ENCODE results near the gene ARHGEF33.

Gene ARHGEF33

GRCh38 chr2:38959466-38959865, 69.8 kb downstream of the ARHGEF33 start:
- peak in 1 of 58 donors; percentile 8 for DNase-seq

DNA sequence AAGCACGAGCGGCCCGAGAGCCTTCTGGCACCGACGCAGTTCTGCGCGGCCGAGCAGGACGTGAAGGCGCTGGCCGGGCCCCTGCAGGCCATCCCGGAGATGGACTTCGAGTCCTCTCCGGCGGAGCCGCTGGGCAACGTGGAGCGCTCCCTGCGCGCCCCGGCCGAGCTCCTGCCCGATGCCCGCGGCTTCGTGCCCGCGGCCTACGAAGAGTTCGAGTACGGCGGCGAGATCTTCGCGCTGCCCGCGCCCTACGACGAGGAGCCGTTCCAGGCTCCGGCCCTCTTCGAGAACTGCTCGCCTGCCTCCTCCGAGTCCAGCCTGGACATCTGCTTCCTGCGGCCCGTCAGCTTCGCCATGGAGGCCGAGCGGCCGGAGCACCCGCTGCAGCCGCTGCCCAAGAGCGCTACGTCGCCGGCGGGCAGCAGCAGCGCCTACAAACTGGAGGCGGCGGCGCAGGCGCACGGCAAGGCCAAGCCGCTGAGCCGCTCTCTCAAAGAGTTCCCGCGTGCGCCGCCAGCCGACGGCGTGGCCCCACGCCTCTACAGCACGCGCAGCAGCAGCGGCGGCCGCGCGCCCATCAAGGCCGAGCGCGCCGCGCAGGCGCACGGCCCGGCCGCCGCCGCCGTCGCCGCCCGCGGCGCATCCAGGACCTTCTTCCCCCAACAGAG, 70.4 kb downstream of the ARHGEF33 start:
- peak in 39 of 58 donors; percentile 5 to 64 (median 27) for DNase-seq

- DNase-seq, result peak in 4 of 58 donors; percentile 24 to 51 (median 35)
Observed at GRCh38 chr2:38960609-38961320, 71.1 kb downstream of the ARHGEF33 start.

DNA sequence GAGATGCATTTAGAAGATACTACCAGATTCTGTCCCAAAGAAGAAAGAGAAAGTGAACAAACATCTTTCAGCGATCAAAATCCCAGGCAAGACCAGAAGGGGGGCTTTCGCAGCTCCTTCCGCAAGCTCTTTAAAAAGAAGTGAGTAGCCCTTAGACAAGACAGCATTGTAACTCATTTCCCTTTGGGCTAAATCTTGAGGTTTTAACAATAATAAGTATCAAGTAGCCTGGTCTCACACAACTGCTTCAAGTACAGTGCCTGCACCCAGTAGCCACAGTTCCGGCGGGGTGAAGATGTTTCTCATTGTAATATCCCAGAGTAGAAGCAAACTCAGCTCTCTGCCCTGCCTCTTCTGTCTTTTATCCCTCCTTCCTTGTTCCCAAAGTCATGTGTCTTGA, 76.3 kb downstream of the ARHGEF33 start:
- DNase-seq, result no peak

DNA sequence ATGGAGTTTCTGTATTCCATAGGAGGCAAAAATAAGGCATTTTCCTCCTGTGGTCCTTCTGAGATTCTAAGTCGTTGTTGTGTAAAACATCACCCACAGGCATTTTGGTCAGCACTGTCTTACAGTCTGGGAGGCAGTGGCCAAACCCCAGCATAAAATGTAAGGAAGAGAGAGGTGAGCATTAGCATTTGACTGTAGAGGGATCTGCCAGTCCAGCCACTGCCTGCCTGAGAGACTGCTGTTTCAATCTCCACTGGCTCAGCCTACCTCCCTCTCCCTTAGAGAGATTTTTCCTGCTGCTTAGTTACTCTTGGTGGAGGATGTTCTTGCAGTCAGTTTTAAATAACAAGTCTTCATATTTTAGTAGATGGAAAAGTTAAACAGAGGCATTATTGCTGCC, 77.0 kb downstream of the ARHGEF33 start:
- DNase-seq, result no peak

DNA sequence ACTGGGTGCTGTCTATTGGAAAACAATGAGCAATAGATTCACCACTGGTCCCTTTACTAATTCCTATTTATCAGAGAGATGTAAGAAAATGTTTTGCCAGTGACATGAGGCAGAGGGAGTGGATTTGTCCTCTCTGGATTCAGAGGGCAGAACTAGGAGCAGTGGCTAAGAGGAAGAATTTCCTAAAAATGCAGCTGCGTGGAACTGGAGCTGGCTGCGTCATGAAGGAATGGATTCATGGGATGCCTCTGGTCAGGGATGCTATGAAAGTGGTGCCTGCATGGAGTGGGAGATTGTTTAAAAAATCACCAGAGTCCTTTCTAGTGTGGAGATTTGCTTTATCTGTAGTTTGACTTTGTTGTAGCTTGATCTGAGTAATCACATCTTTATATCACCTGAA, 78.3 kb downstream of the ARHGEF33 start:
- no peak for DNase-seq

- DNase-seq, result no peak
Observed at GRCh38 chr2:38971377-38971776, 81.7 kb downstream of the ARHGEF33 start.

- DNase-seq, result no peak
Observed at GRCh38 chr2:38973266-38973665, 83.6 kb downstream of the ARHGEF33 start.

- no peak for DNase-seq
Observed at GRCh38 chr2:38975042-38975441, 85.4 kb downstream of the ARHGEF33 start.

DNA sequence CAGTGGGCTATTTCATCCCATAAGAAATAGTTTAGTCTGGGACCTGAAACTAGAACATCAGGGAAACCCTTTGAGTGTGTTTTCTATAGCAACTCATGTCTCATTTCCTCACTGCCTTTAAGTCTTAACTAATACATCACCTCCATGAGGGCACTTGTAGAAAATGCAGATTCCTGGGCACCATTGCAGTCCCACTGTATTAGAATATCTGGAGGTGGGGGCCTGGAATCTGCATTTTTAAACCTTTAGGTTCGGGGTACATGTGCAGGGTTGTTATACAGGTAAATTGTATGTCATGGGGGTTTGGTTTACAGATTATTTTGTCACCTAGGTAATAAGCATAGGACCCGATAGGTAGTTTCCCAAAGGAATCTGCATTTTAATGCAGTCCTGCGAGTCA, 87.4 kb downstream of the ARHGEF33 start:
- DNase-seq, result no peak

GRCh38 chr2:38978296-38978903, 88.7 kb downstream of the ARHGEF33 start:
- DNase-seq, result peak in 2 of 58 donors; percentile 10 to 13

GRCh38 chr2:38978908-38979307, 89.2 kb downstream of the ARHGEF33 start:
- DNase-seq, result no peak

GRCh38 chr2:38981003-38981669, 91.5 kb downstream of the ARHGEF33 start:
- DNase-seq, result no peak

- no peak for DNase-seq
Observed at GRCh38 chr2:38981670-38982357, 92.1 kb downstream of the ARHGEF33 start.

- DNase-seq, result no peak
Observed at GRCh38 chr2:38982498-38982897, 92.8 kb downstream of the ARHGEF33 start.

- DNase-seq, result no peak
Observed at GRCh38 chr2:38988716-38989115, 99.0 kb downstream of the ARHGEF33 start.

- DNase-seq, result no peak
Observed at GRCh38 chr2:38991899-38992298, 102.2 kb downstream of the ARHGEF33 start.

- no peak for DNase-seq
Observed at GRCh38 chr2:38997781-38998180, 108.1 kb downstream of the ARHGEF33 start.

GRCh38 chr2:39000552-39000951, 110.9 kb downstream of the ARHGEF33 start:
- no peak for DNase-seq

- no peak for DNase-seq
Observed at GRCh38 chr2:39007875-39008504, 118.3 kb downstream of the ARHGEF33 start.

DNA sequence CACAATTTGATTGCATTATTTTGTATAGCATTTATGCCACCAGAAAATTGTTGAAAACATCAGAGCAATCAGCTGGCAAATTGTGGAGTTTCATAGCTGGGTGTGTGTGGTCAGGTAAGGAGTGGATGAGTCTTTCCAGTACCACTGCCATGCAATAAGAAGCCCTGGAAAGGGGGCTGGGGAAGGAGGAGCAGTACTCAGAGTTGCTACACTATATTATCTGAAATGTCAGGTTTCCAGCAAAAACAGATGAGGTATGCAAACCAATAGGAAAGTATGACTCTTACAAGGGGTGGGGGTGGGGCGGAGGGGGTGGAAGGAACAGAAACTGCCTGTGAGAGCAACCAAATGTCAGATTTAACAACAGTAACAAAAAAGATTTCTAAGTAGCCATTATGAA, 119.0 kb downstream of the ARHGEF33 start:
- DNase-seq, result no peak

Measured in anterior cingulate cortex (tissue), 58 donors.